ENCODE data around the gene MAFG.

Gene MAFG

DNA sequence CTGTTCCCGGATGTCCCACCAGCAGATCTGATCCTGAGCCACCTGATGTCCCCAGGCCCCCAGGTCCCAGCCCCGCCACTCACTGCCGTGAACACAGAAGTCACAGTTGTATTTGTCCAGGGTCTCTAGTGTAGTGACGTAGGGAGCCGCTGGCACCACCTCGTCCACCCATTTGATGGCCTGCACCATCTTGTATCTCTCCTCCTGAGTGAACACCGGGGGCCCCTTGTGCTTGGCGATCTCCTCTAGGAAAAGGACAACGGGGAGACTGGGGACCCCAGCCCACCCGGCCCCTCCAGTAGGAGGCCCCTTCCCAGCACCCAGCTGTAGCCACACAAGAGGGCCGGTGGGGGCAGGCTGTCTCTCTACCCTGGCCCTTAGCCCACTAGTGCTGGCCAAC is 18.7 kb downstream of the MAFG start:
- no peak for DNase-seq

GRCh38 chr17:81907219-81908145 is 20.1 kb downstream of the MAFG start:
- DNase-seq: no peak

- no peak for DNase-seq
Observed at GRCh38 chr17:81906476-81907218, 20.9 kb downstream of the MAFG start.

DNA sequence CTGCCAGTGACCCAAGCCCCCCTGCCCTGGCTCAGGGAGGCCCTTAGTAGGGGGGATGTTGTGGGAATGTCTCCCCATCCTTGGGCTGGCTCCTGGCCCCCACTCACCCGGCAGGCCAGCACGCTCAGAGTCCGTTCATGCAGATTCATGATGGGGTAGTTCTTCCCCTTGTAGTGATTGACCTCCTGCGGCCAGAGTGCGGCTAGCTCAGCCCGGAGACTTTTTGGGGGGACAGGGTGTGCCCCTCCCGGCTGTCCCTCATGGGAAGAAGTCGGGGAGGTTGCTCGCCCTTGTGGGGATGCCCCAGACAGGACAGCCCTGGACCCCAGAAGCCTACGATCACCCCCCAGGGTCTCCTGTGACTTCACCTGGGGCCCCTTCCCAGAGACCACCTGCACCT is 21.5 kb downstream of the MAFG start:
- DNase-seq: no peak

GRCh38 chr17:81905424-81905875 is 22.1 kb downstream of the MAFG start:
- no peak for DNase-seq

- DNase-seq: no peak
Observed at GRCh38 chr17:81904600-81905423, 22.7 kb downstream of the MAFG start.

GRCh38 chr17:81903896-81904599 is 23.5 kb downstream of the MAFG start:
- DNase-seq: no peak

DNA sequence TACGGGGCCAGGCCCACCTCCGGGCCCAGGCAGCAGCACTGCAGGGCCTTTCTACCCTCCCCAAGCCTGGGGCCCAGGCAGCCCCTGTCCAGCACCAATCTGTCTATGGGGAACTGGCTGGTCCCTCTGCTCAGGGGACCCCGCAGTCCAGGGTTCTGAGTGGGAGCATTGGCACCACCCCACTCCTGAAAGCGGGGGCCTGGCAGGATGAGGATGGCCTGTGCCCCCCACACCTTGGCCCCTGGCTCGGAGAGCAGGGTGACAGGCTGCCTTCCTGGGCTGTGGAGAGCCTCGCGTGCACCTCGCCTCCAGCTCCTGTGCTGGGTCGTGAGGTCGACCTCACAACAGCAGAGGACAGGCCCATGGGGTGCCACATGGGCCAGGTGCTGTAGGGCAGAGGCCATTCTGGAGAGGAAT is 24.1 kb downstream of the MAFG start:
- DNase-seq: no peak

- no peak for DNase-seq
Observed at GRCh38 chr17:81902653-81903414, 24.7 kb downstream of the MAFG start.

- peak; percentile 17 for DNase-seq
Observed at GRCh38 chr17:81902023-81902652, 25.4 kb downstream of the MAFG start, which contains the start of gene NPB. Gene NPB (plus strand): TSS chr17:81902238. CDS start chr17:81902278, 40 bp downstream.

GRCh38 chr17:81901167-81902022 is 26.1 kb downstream of the MAFG start:
- DNase-seq: no peak

- no peak for DNase-seq
Observed at GRCh38 chr17:81900181-81900820, 27.2 kb downstream of the MAFG start.

GRCh38 chr17:81899514-81900166 is 27.9 kb downstream of the MAFG start:
- DNase-seq: no peak

GRCh38 chr17:81898885-81899284 is 28.6 kb downstream of the MAFG start:
- no peak for DNase-seq

- DNase-seq: peak; percentile 96
Observed at GRCh38 chr17:81898029-81898866, 29.3 kb downstream of the MAFG start.

DNA sequence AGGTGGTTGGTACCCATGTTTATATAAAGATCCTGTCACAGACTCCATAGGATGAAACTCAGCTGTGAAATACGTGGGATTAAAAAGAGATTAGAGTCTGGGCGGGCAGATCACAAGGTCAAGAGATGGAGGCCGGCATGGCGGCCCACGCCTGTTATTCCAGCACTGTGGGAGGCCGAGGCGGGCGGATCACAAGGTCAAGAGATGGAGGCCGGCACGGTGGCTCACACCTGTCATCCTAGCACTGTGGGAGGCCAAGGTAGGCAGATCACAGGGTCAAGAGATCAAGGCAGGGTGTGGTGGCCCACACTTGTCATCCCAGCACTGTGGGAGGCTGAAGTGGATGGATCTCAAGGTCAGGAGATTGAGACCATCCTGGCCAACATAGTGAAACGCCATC is 32.1 kb downstream of the MAFG start:
- DNase-seq: no peak

DNA sequence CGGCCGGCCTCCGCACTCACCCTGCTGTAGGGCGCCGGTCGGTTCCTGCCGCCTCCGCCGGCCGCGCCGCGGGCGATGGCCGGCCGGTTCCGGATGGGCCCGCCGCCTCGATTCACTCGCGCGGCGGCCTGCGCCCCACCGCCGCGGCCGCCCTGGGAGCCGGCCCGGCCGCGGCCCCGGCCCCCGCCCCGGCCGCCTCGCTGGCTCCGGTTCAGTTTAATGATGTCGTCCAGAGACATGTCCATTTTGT is 36.3 kb downstream of the MAFG start:
- no peak for DNase-seq

All from fibroblast of skin of right biceps (primary cell).